HEK293 (cell line): ENCODE measurements around the gene LIN9.

ENCODE experiments used
- CTCF ChIA-PET: fragments of 350-600 bp; formaldehyde crosslinking; extraction: SDS; loops from one replicate; lab custom pipeline; 2021; ENCODE audit warnings: antibody characterized with exemption; lab: Yijun Ruan, JAX
- POLR2A ChIA-PET: fragments of 300-600 bp; formaldehyde crosslinking; extraction: SDS; loops from one replicate; lab custom pipeline; 2020; ENCODE audit warnings: antibody characterized with exemption, inconsistent platforms; lab: Yijun Ruan, JAX
- H3K27ac ChIP-seq: fragments of 200-500 bp; sonication (Bioruptor generic); 2 replicates; pipeline ENCODE4 v1.5.1; 2014; ENCODE audit warnings: low read depth, low read length, control low read depth, inconsistent platforms; ENCODE audit errors: extremely low read depth
- H3K36me3 ChIP-seq, 2 experiments: fragments of 200-500 bp in 1 of 2; sonication (Bioruptor generic) in 1 of 2; 1 replicate in 1 of 2; 2 replicates in 1 of 2; pipeline ENCODE4 v1.5.1; 2014 to 2017; ENCODE audit warnings: inconsistent platforms in 2 of 2, low read length in 2 of 2; ENCODE audit not compliant: control insufficient read depth in 2 of 2, insufficient read depth in 1 of 2
- H3K4me1 ChIP-seq: fragments of 200-500 bp; sonication (Bioruptor generic); 2 replicates; pipeline ENCODE4 v1.5.1; 2014; ENCODE audit warnings: mild to moderate bottlenecking, low read length, inconsistent platforms; ENCODE audit not compliant: control insufficient read depth, insufficient read depth
- H3K4me3 ChIP-seq: 2 replicates; pipeline ENCODE4 v1.5.1; 2011; ENCODE audit warnings: low read depth, mild to moderate bottlenecking, control low read depth, low read length, moderate library complexity
- H3K9me3 ChIP-seq: fragments of 200-500 bp; sonication (Bioruptor generic); 2 replicates; pipeline ENCODE4 v1.5.1; 2014; ENCODE audit warnings: low read depth, low read length, inconsistent platforms; ENCODE audit not compliant: control insufficient read depth, insufficient read depth
- CTCF ChIP-seq: fragments of 450-650 bp; formaldehyde crosslinking; IDR thresholded peaks from 2 replicates; pipeline ENCODE4 v1.5.1; 2016; ENCODE audit warnings: missing biosample characterization, missing genetic modification characterization
- PRDM4 ChIP-seq: fragments of 450-650 bp; formaldehyde crosslinking; IDR thresholded peaks from 2 replicates; pipeline ENCODE4 v1.5.1; 2017; ENCODE audit warnings: missing biosample characterization, missing genetic modification characterization
- ZBTB20 ChIP-seq: fragments of 450-650 bp; formaldehyde crosslinking; IDR thresholded peaks from 2 replicates; pipeline ENCODE4 v1.5.1; 2016; ENCODE audit warnings: missing biosample characterization, missing genetic modification characterization
- ZBTB21 ChIP-seq: fragments of 450-650 bp; formaldehyde crosslinking; IDR thresholded peaks from 2 replicates; pipeline ENCODE4 v1.5.1; 2017; ENCODE audit warnings: missing biosample characterization, missing genetic modification characterization
- ZNF132 ChIP-seq: fragments of 450-650 bp; formaldehyde crosslinking; IDR thresholded peaks from 2 replicates; pipeline ENCODE4 v1.5.1; 2017; ENCODE audit warnings: missing biosample characterization, missing genetic modification characterization, borderline replicate concordance
- ZNF169 ChIP-seq: fragments of 450-650 bp; formaldehyde crosslinking; IDR thresholded peaks from 2 replicates; pipeline ENCODE4 v1.5.1; 2016; ENCODE audit warnings: missing biosample characterization, missing genetic modification characterization
- ZNF19 ChIP-seq: fragments of 450-650 bp; formaldehyde crosslinking; IDR thresholded peaks from 2 replicates; pipeline ENCODE4; 2016; ENCODE audit warnings: missing biosample characterization, missing genetic modification characterization, low read depth
- ZNF221 ChIP-seq: fragments of 450-650 bp; formaldehyde crosslinking; IDR thresholded peaks from 2 replicates; pipeline ENCODE4 v1.5.1; 2017; ENCODE audit warnings: missing biosample characterization, missing genetic modification characterization, borderline replicate concordance
- ZNF350 ChIP-seq: fragments of 450-650 bp; formaldehyde crosslinking; IDR thresholded peaks from 2 replicates; pipeline ENCODE4 v1.5.0; 2017; ENCODE audit warnings: missing biosample characterization, mild to moderate bottlenecking, missing genetic modification characterization
- ZNF366 ChIP-seq: fragments of 450-650 bp; formaldehyde crosslinking; conservative IDR thresholded peaks from 2 replicates; pipeline ENCODE4 v1.5.1; 2016; ENCODE audit warnings: missing biosample characterization, missing genetic modification characterization
- ZNF391 ChIP-seq: fragments of 450-650 bp; formaldehyde crosslinking; IDR thresholded peaks from 2 replicates; pipeline ENCODE4 v1.5.1; 2016; ENCODE audit warnings: low read depth, missing biosample characterization, missing genetic modification characterization, borderline replicate concordance
- ZNF423 ChIP-seq: fragments of 450-650 bp; formaldehyde crosslinking; IDR thresholded peaks from 2 replicates; pipeline ENCODE4 v1.5.1; 2016; ENCODE audit warnings: missing biosample characterization, missing genetic modification characterization
- ZNF426 ChIP-seq: fragments of 450-650 bp; formaldehyde crosslinking; IDR thresholded peaks from 2 replicates; pipeline ENCODE4 v1.5.1; 2017; ENCODE audit warnings: missing biosample characterization, missing genetic modification characterization, mild to moderate bottlenecking, inconsistent platforms, moderate library complexity
- ZNF488 ChIP-seq: fragments of 450-650 bp; formaldehyde crosslinking; IDR thresholded peaks from 2 replicates; pipeline ENCODE4 v1.5.1; 2016; ENCODE audit warnings: missing biosample characterization, missing genetic modification characterization
- ZNF549 ChIP-seq: fragments of 450-650 bp; IDR thresholded peaks from 2 replicates; pipeline ENCODE4 v1.5.1; 2018; ENCODE audit warnings: missing biosample characterization, missing genetic modification characterization, mild to moderate bottlenecking, inconsistent platforms, moderate library complexity
- ZNF626 ChIP-seq: fragments of 450-650 bp; sonication (Bioruptor Pico); formaldehyde crosslinking; IDR thresholded peaks from 2 replicates; pipeline ENCODE4 v1.5.1; 2018; ENCODE audit warnings: missing biosample characterization, missing genetic modification characterization, inconsistent platforms
- ZNF701 ChIP-seq: fragments of 450-650 bp; formaldehyde crosslinking; IDR thresholded peaks from 2 replicates; pipeline ENCODE4 v1.5.1; 2016; ENCODE audit warnings: missing biosample characterization, missing genetic modification characterization
- ZNF707 ChIP-seq: fragments of 450-650 bp; formaldehyde crosslinking; IDR thresholded peaks from 2 replicates; pipeline ENCODE4 v1.5.1; 2016; ENCODE audit warnings: missing biosample characterization, missing genetic modification characterization
- ZNF76 ChIP-seq: fragments of 450-650 bp; formaldehyde crosslinking; IDR thresholded peaks from 2 replicates; pipeline ENCODE4; 2016; ENCODE audit warnings: low read depth, missing biosample characterization, missing genetic modification characterization, borderline replicate concordance
- ZNF768 ChIP-seq: fragments of 450-650 bp; formaldehyde crosslinking; IDR thresholded peaks from 2 replicates; pipeline ENCODE4 v1.5.1; 2018; ENCODE audit warnings: missing biosample characterization, mild to moderate bottlenecking, missing genetic modification characterization
- ZNF792 ChIP-seq: fragments of 450-650 bp; formaldehyde crosslinking; IDR thresholded peaks from 2 replicates; pipeline ENCODE4 v1.5.1; 2016; ENCODE audit warnings: missing biosample characterization, missing genetic modification characterization
- ZNF843 ChIP-seq: fragments of 450-650 bp; formaldehyde crosslinking; IDR thresholded peaks from 2 replicates; pipeline ENCODE4 v1.5.1; 2016; ENCODE audit warnings: missing biosample characterization, missing genetic modification characterization
- ZSCAN16 ChIP-seq: fragments of 450-650 bp; formaldehyde crosslinking; IDR thresholded peaks from 2 replicates; pipeline ENCODE4 v1.5.1; 2016; ENCODE audit warnings: missing biosample characterization, missing genetic modification characterization
- ZSCAN30 ChIP-seq: fragments of 450-650 bp; IDR thresholded peaks from 2 replicates; pipeline ENCODE4 v1.5.1; 2018; ENCODE audit warnings: missing biosample characterization, mild to moderate bottlenecking, missing genetic modification characterization, moderate library complexity
- TF ChIP-seq, protein P1 (sequence below): fragments of 450-650 bp; formaldehyde crosslinking; IDR thresholded peaks from 2 replicates; pipeline ENCODE4 v1.5.1; 2016; ENCODE audit warnings: missing biosample characterization, missing genetic modification characterization, borderline replicate concordance
- TF ChIP-seq, protein P2 (sequence below): fragments of 450-650 bp; formaldehyde crosslinking; IDR thresholded peaks from 2 replicates; pipeline ENCODE4 v1.5.1; 2017; ENCODE audit warnings: missing biosample characterization, mild to moderate bottlenecking, missing genetic modification characterization, moderate library complexity
- TF ChIP-seq, protein P3 (sequence below): fragments of 450-650 bp; formaldehyde crosslinking; IDR thresholded peaks from 2 replicates; pipeline ENCODE4 v1.5.1; 2016; ENCODE audit warnings: missing biosample characterization, missing genetic modification characterization

Gene LIN9

DNA sequence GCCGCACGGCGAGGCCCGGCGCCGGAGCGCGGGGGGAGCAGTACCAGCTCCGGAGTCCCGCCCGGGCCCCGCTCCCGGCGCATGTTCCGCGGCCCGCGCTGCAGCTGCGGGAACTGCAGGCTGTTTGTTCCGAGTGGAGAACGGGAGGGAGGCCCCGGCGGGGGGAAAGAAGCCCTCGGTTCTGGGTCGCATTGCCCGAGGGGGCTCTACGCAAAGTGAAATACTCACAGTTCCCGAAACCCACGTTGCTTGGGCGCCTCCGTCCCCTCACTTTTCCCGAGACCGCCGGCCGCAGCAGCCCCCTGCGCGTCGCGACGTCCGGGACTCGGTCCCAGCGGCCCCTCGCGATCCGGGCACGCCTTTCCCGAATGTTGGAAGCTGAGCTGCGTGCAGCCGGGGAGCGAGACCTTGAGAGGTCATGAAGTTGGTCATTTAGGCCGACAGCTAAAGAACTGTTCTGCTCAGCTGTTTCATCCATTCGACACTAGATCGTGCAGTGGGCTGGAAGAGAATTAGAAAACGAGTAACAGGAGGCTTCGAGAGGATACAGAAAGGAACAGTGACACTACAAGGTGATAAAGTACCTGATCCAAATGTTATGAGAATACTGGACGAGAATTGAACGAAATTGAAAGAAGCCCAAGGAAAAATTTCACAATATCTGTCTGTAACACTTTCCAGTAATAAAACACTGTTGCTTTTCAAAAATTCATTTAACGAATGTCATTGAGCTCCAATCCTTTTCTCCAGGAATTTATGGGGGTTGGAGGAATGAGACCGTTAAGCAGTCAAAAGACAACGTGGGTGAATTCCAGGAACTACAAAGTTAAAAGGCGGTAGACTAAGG lies 657 bp upstream of the LIN9 start:
- no peaks in the 10 kb centered on the region; a peak in 1 of 3 replicates for H3K36me3 ChIP-seq
- POLR2A ChIA-PET: interaction anchor here (0.6 to 2.8 kb wide), 30 partner anchors 10 to 1047 kb away, joined by 3 to 38 read pairs (median 4); partner anchors contain the start of genes H3-3A, PARP1, PYCR2 and SDE2
- peaks cover 8% of the 10 kb centered on the region; the same call in 1 of the 2 replicates for H3K4me1 ChIP-seq
- H3K9me3 ChIP-seq: no peaks in the 10 kb centered on the region
- peak overlapping the region; percentile 96 for H3K27ac ChIP-seq
- peak overlapping the region; percentile 81 for H3K4me3 ChIP-seq
- CTCF ChIA-PET: interaction anchor here (0.6 to 4.0 kb wide), 9 partner anchors 15 to 245 kb away, joined by 3 to 32 read pairs (median 3); no protein-coding TSS in a partner anchor
- TF ChIP-seq CTCF (tag by site-specific recombination): peak; percentile 74
- peak; percentile 19; the same call in 1 of the 2 replicates for TF ChIP-seq ZNF843 (tag by site-specific recombination)
- TF ChIP-seq ZNF488 (tag by site-specific recombination): no peak
- TF ChIP-seq ZNF792 (tag by site-specific recombination): no peak
- TF ChIP-seq ZNF19: no peak
- no peak for TF ChIP-seq ZNF132
- TF ChIP-seq, protein P1, sequence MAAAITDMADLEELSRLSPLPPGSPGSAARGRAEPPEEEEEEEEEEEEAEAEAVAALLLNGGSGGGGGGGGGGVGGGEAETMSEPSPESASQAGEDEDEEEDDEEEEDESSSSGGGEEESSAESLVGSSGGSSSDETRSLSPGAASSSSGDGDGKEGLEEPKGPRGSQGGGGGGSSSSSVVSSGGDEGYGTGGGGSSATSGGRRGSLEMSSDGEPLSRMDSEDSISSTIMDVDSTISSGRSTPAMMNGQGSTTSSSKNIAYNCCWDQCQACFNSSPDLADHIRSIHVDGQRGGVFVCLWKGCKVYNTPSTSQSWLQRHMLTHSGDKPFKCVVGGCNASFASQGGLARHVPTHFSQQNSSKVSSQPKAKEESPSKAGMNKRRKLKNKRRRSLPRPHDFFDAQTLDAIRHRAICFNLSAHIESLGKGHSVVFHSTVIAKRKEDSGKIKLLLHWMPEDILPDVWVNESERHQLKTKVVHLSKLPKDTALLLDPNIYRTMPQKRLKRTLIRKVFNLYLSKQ (tag by site-specific recombination): no peak
- TF ChIP-seq ZNF366 (tag by site-specific recombination): no peak; the same call in 1 of the 2 replicates
- TF ChIP-seq PRDM4: no peak
- peak; percentile 90; the same call in 1 of the 2 replicates for TF ChIP-seq ZNF221 (tag by site-specific recombination)
- TF ChIP-seq, protein P2, sequence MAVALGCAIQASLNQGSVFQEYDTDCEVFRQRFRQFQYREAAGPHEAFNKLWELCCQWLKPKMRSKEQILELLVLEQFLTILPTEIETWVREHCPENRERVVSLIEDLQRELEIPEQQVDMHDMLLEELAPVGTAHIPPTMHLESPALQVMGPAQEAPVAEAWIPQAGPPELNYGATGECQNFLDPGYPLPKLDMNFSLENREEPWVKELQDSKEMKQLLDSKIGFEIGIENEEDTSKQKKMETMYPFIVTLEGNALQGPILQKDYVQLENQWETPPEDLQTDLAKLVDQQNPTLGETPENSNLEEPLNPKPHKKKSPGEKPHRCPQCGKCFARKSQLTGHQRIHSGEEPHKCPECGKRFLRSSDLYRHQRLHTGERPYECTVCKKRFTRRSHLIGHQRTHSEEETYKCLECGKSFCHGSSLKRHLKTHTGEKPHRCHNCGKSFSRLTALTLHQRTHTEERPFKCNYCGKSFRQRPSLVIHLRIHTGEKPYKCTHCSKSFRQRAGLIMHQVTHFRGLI (tag by site-specific recombination): peak; percentile 63
- TF ChIP-seq ZBTB21 (tag by site-specific recombination): no peak
- TF ChIP-seq ZNF350 (tag by site-specific recombination): no peak
- TF ChIP-seq ZNF768: no peak
- TF ChIP-seq ZNF626: no peak; the same call in 1 of the 2 replicates
- no peak for TF ChIP-seq ZNF426 (tag by site-specific recombination)
- peak; percentile 92 for TF ChIP-seq ZNF76
- no peak for TF ChIP-seq ZNF701 (tag by site-specific recombination)
- peak; percentile 34 for TF ChIP-seq ZNF391 (tag by site-specific recombination)
- no peak; the same call in 1 of the 2 replicates for TF ChIP-seq ZNF549 (tag by site-specific recombination)
- TF ChIP-seq ZBTB20 (tag by site-specific recombination): peak; percentile 94
- no peak for TF ChIP-seq ZNF423 (tag by site-specific recombination)
- no peak for TF ChIP-seq ZNF707 (tag by site-specific recombination)
- TF ChIP-seq, protein P3, sequence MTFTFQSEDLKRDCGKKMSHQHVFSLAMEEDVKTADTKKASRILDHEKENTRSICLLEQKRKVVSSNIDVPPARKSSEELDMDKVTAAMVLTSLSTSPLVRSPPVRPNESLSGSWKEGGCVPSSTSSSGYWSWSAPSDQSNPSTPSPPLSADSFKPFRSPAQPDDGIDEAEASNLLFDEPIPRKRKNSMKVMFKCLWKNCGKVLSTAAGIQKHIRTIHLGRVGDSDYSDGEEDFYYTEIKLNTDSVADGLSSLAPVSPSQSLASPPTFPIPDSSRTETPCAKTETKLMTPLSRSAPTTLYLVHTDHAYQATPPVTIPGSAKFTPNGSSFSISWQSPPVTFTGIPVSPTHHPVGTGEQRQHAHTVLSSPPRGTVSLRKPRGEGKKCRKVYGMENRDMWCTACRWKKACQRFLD (tag by site-specific recombination): no peak
- TF ChIP-seq ZSCAN30 (tag by site-specific recombination): peak; percentile 85
- 0 out of 2 replicates have a peak, but pooled peaks have one; percentile 23 for TF ChIP-seq ZNF169 (tag by site-specific recombination)
- no peak for TF ChIP-seq ZSCAN16 (tag by site-specific recombination)
